ENCODE results near the gene ADNP2.

Gene ADNP2

DNA sequence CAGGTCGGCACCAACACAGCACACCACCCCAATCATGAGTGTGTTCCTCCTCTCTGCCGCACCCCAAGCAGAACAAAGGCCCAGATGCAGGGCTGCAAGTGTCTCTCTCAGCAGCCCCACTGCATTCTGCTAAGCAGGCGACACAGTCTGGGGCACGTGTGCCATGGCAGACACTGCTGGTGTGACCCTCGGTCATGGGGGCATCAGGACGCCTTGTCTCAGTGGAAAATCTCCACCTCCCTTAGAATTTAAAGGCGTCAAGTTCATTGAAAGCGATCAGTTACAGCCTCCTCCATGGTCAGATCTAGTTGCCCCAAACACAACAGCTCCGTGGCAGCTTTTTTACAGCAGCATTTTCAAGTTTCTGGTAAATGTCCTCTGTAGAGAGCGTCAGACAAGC is 57.2 kb downstream of the ADNP2 start:
- DNase-seq (ENCODE audit: extremely low spot score): no peak
- TF ChIP-seq, protein P1, sequence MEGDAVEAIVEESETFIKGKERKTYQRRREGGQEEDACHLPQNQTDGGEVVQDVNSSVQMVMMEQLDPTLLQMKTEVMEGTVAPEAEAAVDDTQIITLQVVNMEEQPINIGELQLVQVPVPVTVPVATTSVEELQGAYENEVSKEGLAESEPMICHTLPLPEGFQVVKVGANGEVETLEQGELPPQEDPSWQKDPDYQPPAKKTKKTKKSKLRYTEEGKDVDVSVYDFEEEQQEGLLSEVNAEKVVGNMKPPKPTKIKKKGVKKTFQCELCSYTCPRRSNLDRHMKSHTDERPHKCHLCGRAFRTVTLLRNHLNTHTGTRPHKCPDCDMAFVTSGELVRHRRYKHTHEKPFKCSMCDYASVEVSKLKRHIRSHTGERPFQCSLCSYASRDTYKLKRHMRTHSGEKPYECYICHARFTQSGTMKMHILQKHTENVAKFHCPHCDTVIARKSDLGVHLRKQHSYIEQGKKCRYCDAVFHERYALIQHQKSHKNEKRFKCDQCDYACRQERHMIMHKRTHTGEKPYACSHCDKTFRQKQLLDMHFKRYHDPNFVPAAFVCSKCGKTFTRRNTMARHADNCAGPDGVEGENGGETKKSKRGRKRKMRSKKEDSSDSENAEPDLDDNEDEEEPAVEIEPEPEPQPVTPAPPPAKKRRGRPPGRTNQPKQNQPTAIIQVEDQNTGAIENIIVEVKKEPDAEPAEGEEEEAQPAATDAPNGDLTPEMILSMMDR (IDR thresholded peaks at IDR 0.05; ENCODE audit: control extremely low read depth, extremely low read depth, low read depth, missing control alignments): no peak
- POLR2A ChIA-PET: no interaction called here
- CTCF ChIA-PET: interaction anchor here (6.9 kb wide), 1 partner anchor 9 kb away, joined by 74 read pairs; no protein-coding TSS in a partner anchor

DNA sequence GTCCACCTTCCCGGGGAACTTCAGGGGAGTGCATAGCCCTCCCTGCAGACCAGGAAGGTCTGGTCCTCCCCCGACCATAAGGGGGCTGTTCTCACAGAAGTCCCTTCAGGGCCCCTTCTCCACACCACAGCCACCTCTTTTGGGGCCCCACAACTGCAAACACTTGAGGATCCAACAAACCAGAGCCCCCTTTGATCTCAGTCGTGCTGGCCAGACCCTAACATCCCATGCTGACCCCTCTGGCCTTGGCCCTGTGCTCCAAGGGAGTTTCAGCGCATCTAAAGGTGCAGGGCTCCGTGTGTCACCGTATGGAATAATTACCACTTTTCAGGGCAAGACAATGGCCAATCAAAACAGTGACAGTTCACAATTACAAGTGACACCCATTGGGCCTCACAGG is 57.7 kb downstream of the ADNP2 start:
- ChIA-PET POLR2A (no interaction called here), CTCF (interaction anchor here (6.9 kb wide), 1 partner anchor 9 kb away, joined by 74 read pairs; no protein-coding TSS in a partner anchor)
- no peak for DNase-seq (ENCODE audit: extremely low spot score)
- TF ChIP-seq, protein P1 (IDR thresholded peaks at IDR 0.05; ENCODE audit: control extremely low read depth, extremely low read depth, low read depth, missing control alignments): no peak

DNA sequence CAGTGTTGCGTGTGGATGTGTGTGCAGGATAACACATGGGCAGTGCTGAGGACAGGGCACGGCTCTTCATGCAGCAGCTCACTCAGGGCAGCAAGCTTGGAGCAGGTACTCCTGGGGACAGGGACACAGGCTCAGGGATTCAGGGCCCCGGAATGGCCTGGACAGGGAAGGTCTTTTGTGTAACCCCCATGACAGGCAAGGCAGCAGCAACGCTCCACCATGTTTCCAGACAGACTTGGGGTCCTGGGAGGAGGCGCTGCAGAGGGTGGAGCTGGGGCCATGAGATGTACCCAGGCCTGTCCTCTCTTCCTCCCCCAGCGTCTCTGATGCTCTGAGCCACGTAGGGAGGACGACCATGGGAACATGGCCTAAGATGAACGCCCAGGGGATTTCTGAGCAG is 58.3 kb downstream of the ADNP2 start:
- DNase-seq (ENCODE audit: extremely low spot score): no peak
- CTCF ChIA-PET: interaction anchor here (4.7 to 6.9 kb wide), 2 partner anchors 10 to 89 kb away, joined by 35 to 74 read pairs; no protein-coding TSS in a partner anchor
- TF ChIP-seq, protein P1 (IDR thresholded peaks at IDR 0.05; ENCODE audit: control extremely low read depth, extremely low read depth, low read depth, missing control alignments): no peak
- POLR2A ChIA-PET: no interaction called here

DNA sequence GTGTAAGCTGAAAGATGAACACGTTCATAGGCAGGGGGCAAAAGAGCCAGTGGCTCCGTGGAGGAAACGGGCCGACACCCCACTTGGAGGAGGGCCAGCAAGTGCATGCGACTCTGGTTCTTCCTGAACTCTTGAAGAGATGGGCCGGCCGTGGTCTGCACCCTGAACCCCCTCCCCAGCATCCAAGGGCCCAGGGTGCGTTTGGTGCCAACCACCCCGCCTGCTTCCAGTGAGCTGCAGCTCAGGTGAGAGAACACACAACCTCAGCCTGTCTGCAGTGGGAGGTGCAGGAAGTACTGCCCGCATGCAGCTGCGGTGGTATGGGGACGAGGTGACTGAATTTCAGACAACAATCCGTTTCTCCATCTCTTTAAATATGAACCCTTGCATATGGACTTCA is 58.9 kb downstream of the ADNP2 start:
- DNase-seq (ENCODE audit: extremely low spot score): no peak
- TF ChIP-seq, protein P1 (IDR thresholded peaks at IDR 0.05; ENCODE audit: control extremely low read depth, extremely low read depth, low read depth, missing control alignments): no peak
- CTCF ChIA-PET: interaction anchor here (4.7 to 6.9 kb wide), 2 partner anchors 10 to 88 kb away, joined by 35 to 74 read pairs; no protein-coding TSS in a partner anchor
- POLR2A ChIA-PET: no interaction called here

DNA sequence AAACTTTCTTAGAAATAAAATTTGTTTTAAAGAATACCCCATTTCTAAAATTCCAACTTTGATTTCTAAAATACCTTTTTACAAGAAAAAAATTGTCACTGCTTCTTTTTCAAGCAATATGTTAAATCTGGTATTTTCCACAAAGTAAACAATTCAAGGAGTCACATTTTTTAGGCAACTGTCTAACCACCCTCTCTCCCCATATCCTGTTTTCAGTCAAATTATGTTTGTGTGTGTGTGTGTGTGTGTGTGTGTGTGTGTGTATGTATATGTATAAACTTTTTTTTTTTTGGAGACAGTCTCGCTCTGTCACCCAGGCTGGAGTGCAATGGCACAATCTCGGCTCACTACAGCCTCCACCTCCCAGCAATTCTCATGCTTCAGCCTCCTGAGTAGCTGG is 59.3 kb downstream of the ADNP2 start:
- TF ChIP-seq, protein P1 (IDR thresholded peaks at IDR 0.05; ENCODE audit: control extremely low read depth, extremely low read depth, low read depth, missing control alignments): no peak
- ChIA-PET POLR2A (no interaction called here), CTCF (interaction anchor here (1.6 to 6.9 kb wide), 3 partner anchors 11 to 87 kb away, joined by 4 to 74 read pairs (median 35); no protein-coding TSS in a partner anchor)
- no peak for DNase-seq (ENCODE audit: extremely low spot score)

DNA sequence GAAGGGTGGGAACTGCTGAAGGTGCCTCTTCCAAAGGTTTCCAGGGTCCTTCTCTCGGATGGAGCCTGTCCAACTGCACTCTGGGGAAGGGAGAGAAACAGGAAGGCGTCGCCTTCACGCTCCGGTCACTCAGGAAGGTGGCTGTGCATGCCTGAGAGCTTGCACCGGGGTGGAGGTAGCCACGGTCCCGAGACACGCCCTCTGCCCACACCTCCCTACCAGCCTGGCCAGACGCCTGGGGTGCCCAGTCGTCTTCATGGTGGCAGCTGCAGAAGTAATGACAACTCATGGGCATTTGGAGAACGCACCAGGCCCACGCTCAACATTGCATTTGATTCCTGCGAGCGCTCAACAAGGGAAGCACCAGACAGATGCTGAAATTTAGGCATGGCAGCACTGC is 59.9 kb downstream of the ADNP2 start:
- TF ChIP-seq, protein P1 (IDR thresholded peaks at IDR 0.05; ENCODE audit: control extremely low read depth, extremely low read depth, low read depth, missing control alignments): no peak
- ChIA-PET CTCF (interaction anchor here (1.4 to 6.9 kb wide), 5 partner anchors 11 to 87 kb away, joined by 3 to 74 read pairs (median 9); no protein-coding TSS in a partner anchor), POLR2A (no interaction called here)

More for the DNA sequence above, 59.9 kb downstream of the ADNP2 start:
- DNase-seq (ENCODE audit: extremely low spot score): no peak
